M059J (cell line): ENCODE results near the gene PUDP. TPM values are rescaled to one million over a fixed set of nuclear protein-coding genes. Genes with fewer than 3 reads are reported as not detected.
"Not testable (repeated sequence)": the region's sequence is repeated elsewhere in the genome, so short reads cannot be mapped to it uniquely, and the experiment has no call there.

Source experiments
- DNase-seq: peaks from one replicate; pipeline ENCODE4 v3.0.0-alpha.2; 2012; ENCODE audit warnings: low read depth
- total RNA-seq: library from RNA; depleted of rRNA; stranded (reverse); fragments of >200 nt; shearing (Covaris generic); gene quantifications from 2 replicates; pipeline ENCODE4 v1.2.3, GENCODE V29; 2014; rRNA removed

PUDP gene
- total RNA-seq, 1 experiment from 2014 or later = 11.7 TPM

GRCh38 chrX:7043796-7044433, 104.0 kb downstream of the PUDP start:
- DNase-seq = peak; percentile 48

GRCh38 chrX:7028246-7028645, 119.7 kb downstream of the PUDP start:
- DNase-seq = peak; percentile 1

GRCh38 chrX:7027071-7027470, 120.9 kb downstream of the PUDP start:
- DNase-seq = no peak

- DNase-seq = not testable (repeated sequence)
These were observed 121.6 kb downstream of the PUDP start for GRCh38 chrX:7026365-7026764.

- no peak for DNase-seq
These were observed 122.5 kb downstream of the PUDP start for GRCh38 chrX:7025471-7025870.

GRCh38 chrX:7024850-7025249, 123.1 kb downstream of the PUDP start:
- DNase-seq = no peak

- not testable (repeated sequence) for DNase-seq
These were observed 125.0 kb downstream of the PUDP start for GRCh38 chrX:7022996-7023395.

GRCh38 chrX:7021991-7022390, 126.0 kb downstream of the PUDP start:
- no peak for DNase-seq

- DNase-seq = no peak
These were observed 128.4 kb downstream of the PUDP start for GRCh38 chrX:7019555-7019954.

- DNase-seq = peak; percentile 15
These were observed 135.6 kb downstream of the PUDP start for GRCh38 chrX:7012262-7012834.

- DNase-seq = not testable (repeated sequence)
These were observed 137.1 kb downstream of the PUDP start for GRCh38 chrX:7010897-7011296.

- DNase-seq = not testable (repeated sequence)
These were observed 140.6 kb downstream of the PUDP start for GRCh38 chrX:7007328-7007727.

Other genes starting within 250 kb of the PUDP start
- 3.2 and 5.0 TPM in 2 replicates for gene STS, start 441 bp downstream of the PUDP start, total RNA-seq